Right lobe of liver (tissue), 4 donors: ENCODE measurements around the gene RTP4.

ENCODE experiments used
- POLR2A ChIP-seq: fragments of 450-650 bp; IDR thresholded peaks from one replicate; pipeline ENCODE4 v1.6.1; 2017; ENCODE audit warnings: antibody characterized with exemption, mild to moderate bottlenecking
- TF ChIP-seq, protein P1 (sequence below), 4 donors: fragments of 200-600 bp in 3 of 4; fragments of 450-650 bp in 1 of 4; IDR thresholded peaks; one replicate each; pipeline versions ENCODE4 v1.5.1 to v1.8.0; 2016 to 2022; ENCODE audit warnings: antibody characterized with exemption in 4 of 4, mild to moderate bottlenecking in 2 of 4
- donor health status: DM: no; HTN: no; CAD: no.
- donor health status: DM: no; HTN: no; CAD: no.
- donor health status: DM: no; HTN: yes; CAD: no.

DNA sequence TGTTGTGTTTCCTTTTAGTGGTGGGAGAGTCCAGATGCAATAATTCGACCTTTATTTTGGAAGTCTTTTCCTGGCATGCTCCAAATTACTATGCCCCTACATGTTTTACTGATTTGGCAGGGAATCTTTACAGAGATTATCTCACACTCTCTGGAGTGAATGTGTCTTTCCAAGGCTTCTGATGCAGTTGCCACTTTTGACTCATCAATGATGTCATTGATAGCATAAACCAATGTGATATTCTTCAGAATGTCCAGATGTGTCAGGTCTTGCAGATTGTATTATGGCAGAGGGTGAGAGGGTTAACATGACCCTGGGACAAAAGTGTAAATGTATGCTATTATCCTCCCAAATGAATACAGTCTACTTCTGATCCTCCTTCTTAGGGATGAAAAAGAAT lies 9.7 kb downstream of the RTP4 start:
- TF ChIP-seq, protein P1, sequence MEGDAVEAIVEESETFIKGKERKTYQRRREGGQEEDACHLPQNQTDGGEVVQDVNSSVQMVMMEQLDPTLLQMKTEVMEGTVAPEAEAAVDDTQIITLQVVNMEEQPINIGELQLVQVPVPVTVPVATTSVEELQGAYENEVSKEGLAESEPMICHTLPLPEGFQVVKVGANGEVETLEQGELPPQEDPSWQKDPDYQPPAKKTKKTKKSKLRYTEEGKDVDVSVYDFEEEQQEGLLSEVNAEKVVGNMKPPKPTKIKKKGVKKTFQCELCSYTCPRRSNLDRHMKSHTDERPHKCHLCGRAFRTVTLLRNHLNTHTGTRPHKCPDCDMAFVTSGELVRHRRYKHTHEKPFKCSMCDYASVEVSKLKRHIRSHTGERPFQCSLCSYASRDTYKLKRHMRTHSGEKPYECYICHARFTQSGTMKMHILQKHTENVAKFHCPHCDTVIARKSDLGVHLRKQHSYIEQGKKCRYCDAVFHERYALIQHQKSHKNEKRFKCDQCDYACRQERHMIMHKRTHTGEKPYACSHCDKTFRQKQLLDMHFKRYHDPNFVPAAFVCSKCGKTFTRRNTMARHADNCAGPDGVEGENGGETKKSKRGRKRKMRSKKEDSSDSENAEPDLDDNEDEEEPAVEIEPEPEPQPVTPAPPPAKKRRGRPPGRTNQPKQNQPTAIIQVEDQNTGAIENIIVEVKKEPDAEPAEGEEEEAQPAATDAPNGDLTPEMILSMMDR (IDR thresholded peaks at IDR 0.05) = no peak
- TF ChIP-seq POLR2A = no peak
